IMR-90 (cell line): Measurements from ENCODE around the gene RAD51B. TPM values are rescaled to one million over a fixed set of nuclear protein-coding genes. Genes with fewer than 3 reads are reported as not detected.

Experiments used
- ATAC-seq: fragments of 200-7000 bp; cut with Tn5 transposase; 2 replicates; pipeline ENCODE4 v1.9.1; 2020; ENCODE audit warnings: low read depth, mild to moderate bottlenecking, moderate library complexity
- BruUV-seq: library from RNA; stranded (reverse); fragments of 400-500 nt; replicated peaks from 2 replicates; lab custom pipeline; 2021; lab: Mats Ljungman, UMichigan
- CTCF ChIA-PET: fragments of 300-600 bp; formaldehyde crosslinking; extraction: SDS; loops from one replicate; lab custom pipeline; 2021; ENCODE audit warnings: antibody characterized with exemption; lab: Yijun Ruan, JAX
- POLR2A ChIA-PET: fragments of 300-600 bp; sonication (Branson Sonifier 250); formaldehyde crosslinking; loops from one replicate; lab custom pipeline; 2022; ENCODE audit warnings: antibody characterized with exemption; ENCODE audit not compliant: unreplicated experiment; lab: Charles Lee
- DNase-seq: peaks from one replicate; pipeline ENCODE4 v3.0.0; 2013
- H2AFZ ChIP-seq: replicated peaks from 2 replicates; pipeline ENCODE3; 2013; ENCODE audit warnings: low read length, mild to moderate bottlenecking; ENCODE audit not compliant: poor library complexity
- H2AK5ac ChIP-seq: 2 replicates; pipeline ENCODE4 v1.6.1; 2013; ENCODE audit warnings: low read depth, low read length, inconsistent platforms
- H2AK9ac ChIP-seq: replicated peaks from 2 replicates; pipeline ENCODE3; 2013; ENCODE audit warnings: mild to moderate bottlenecking, low read depth, low read length, moderate library complexity; ENCODE audit not compliant: poor library complexity
- H2BK120ac ChIP-seq: 2 replicates; pipeline ENCODE4 v1.6.1; 2013; ENCODE audit warnings: low read depth, low read length, inconsistent platforms
- H2BK15ac ChIP-seq: 3 replicates; pipeline ENCODE4 v1.6.1; 2013; ENCODE audit warnings: low read depth, low read length, inconsistent platforms
- H2BK20ac ChIP-seq: 2 replicates; pipeline ENCODE4 v1.6.1; 2013; ENCODE audit warnings: low read depth, mild to moderate bottlenecking, inconsistent platforms, low read length, moderate library complexity
- H2BK5ac ChIP-seq: 2 replicates; pipeline ENCODE4 v1.6.1; 2013; ENCODE audit warnings: mild to moderate bottlenecking, low read depth, low read length, inconsistent platforms; ENCODE audit not compliant: poor library complexity, severe bottlenecking
- H3K14ac ChIP-seq: replicated peaks from 2 replicates; pipeline ENCODE4 v1.6.1; 2013; ENCODE audit warnings: low read depth, low read length, inconsistent platforms
- H3K18ac ChIP-seq: 2 replicates; pipeline ENCODE4 v1.6.1; 2013; ENCODE audit warnings: low read depth, low read length, control low read depth
- H3K23ac ChIP-seq: 2 replicates; pipeline ENCODE4 v1.6.1; 2013; ENCODE audit warnings: low read depth, low read length, inconsistent platforms
- H3K27ac ChIP-seq: 2 replicates; pipeline ENCODE4 v1.5.1; 2013; ENCODE audit warnings: mild to moderate bottlenecking, control low read depth, low read length; ENCODE audit not compliant: insufficient read depth
- H3K27me3 ChIP-seq: 2 replicates; pipeline ENCODE4 v1.6.1; 2013; ENCODE audit warnings: low read length; ENCODE audit not compliant: control insufficient read depth, insufficient read depth
- H3K36me3 ChIP-seq: 2 replicates; pipeline ENCODE4 v1.6.1; 2013; ENCODE audit warnings: low read length, mixed read lengths; ENCODE audit not compliant: control insufficient read depth, insufficient read depth
- H3K4ac ChIP-seq: 2 replicates; pipeline ENCODE4 v1.6.1; 2013; ENCODE audit warnings: low read depth, low read length, inconsistent platforms
- H3K4me1 ChIP-seq: 2 replicates; pipeline ENCODE4 v1.6.1; 2013; ENCODE audit warnings: low read length, mixed read lengths; ENCODE audit not compliant: control insufficient read depth, insufficient read depth
- H3K4me2 ChIP-seq: 2 replicates; pipeline ENCODE4 v1.6.1; 2013; ENCODE audit warnings: low read depth, mild to moderate bottlenecking, control low read depth, low read length, moderate library complexity
- H3K4me3 ChIP-seq: 2 replicates; pipeline ENCODE4 v1.5.1; 2013; ENCODE audit warnings: low read depth, mild to moderate bottlenecking, control low read depth, low read length, moderate library complexity; ENCODE audit not compliant: insufficient read depth
- H3K56ac ChIP-seq: 2 replicates; pipeline ENCODE4 v1.6.1; 2013; ENCODE audit warnings: low read length, inconsistent platforms; ENCODE audit not compliant: insufficient read depth; ENCODE audit errors: extremely low read depth
- H3K79me1 ChIP-seq, 2 experiments: 2 replicates each; pipeline ENCODE4 v1.6.1; 2013; ENCODE audit warnings: low read length in 2 of 2, inconsistent platforms in 1 of 2, low read depth in 1 of 2
- H3K9ac ChIP-seq: 2 replicates; pipeline ENCODE4 v1.6.1; 2013; ENCODE audit warnings: low read depth, low read length, control low read depth
- H3K9me1 ChIP-seq: 2 replicates; pipeline ENCODE4 v1.6.1; 2013; ENCODE audit warnings: low read length, inconsistent platforms; ENCODE audit not compliant: insufficient read depth
- H3K9me3 ChIP-seq: 2 replicates; pipeline ENCODE4 v1.6.1; 2013; ENCODE audit warnings: low read length; ENCODE audit not compliant: control insufficient read depth, insufficient read depth
- H4K20me1 ChIP-seq: 2 replicates; pipeline ENCODE4 v1.6.1; 2013; ENCODE audit warnings: low read length, inconsistent platforms; ENCODE audit not compliant: insufficient read depth
- H4K5ac ChIP-seq: 2 replicates; pipeline ENCODE4 v1.6.1; 2013; ENCODE audit warnings: mild to moderate bottlenecking, low read depth, low read length, control low read depth
- H4K8ac ChIP-seq, 2 experiments: 2 replicates each; pipeline ENCODE4 v1.6.1; 2013; ENCODE audit warnings: low read depth in 2 of 2, low read length in 2 of 2, control low read depth in 1 of 2, inconsistent platforms in 1 of 2
- H4K91ac ChIP-seq: 2 replicates; pipeline ENCODE4 v1.6.1; 2013; ENCODE audit warnings: low read depth, low read length, inconsistent platforms; ENCODE audit not compliant: insufficient read depth
- BHLHE40 ChIP-seq: fragments of 150-350 bp; IDR thresholded peaks from 2 replicates; pipeline ENCODE4 v1.6.1; 2016; ENCODE audit warnings: mild to moderate bottlenecking, low read depth, low read length
- CEBPB ChIP-seq: IDR thresholded peaks from 2 replicates; pipeline ENCODE4 v1.6.1; 2012; ENCODE audit warnings: low read depth, low read length, improper control_type of control experiment
- CHD1 ChIP-seq: IDR thresholded peaks from 2 replicates; pipeline ENCODE4 v1.6.1; 2012; ENCODE audit warnings: low read depth, low read length, improper control_type of control experiment
- CTCF ChIP-seq: conservative IDR thresholded peaks from 2 replicates; pipeline ENCODE4 v1.5.1; 2012; ENCODE audit warnings: mild to moderate bottlenecking, low read depth, low read length, improper control_type of control experiment
- ELK1 ChIP-seq: fragments of 150-350 bp; IDR thresholded peaks from 2 replicates; pipeline ENCODE4 v1.6.1; 2016; ENCODE audit warnings: low read depth, mild to moderate bottlenecking, low read length, moderate library complexity, borderline replicate concordance
- FOS ChIP-seq: fragments of 150-350 bp; IDR thresholded peaks from 2 replicates; pipeline ENCODE4 v1.6.1; 2016; ENCODE audit warnings: low read depth, low read length
- MAFK ChIP-seq: IDR thresholded peaks from 2 replicates; pipeline ENCODE4 v1.6.1; 2012; ENCODE audit warnings: low read depth, low read length, improper control_type of control experiment
- MAZ ChIP-seq: IDR thresholded peaks from 2 replicates; pipeline ENCODE4 v1.6.1; 2012; ENCODE audit warnings: low read depth, mild to moderate bottlenecking, low read length, improper control_type of control experiment, moderate library complexity, borderline replicate concordance
- MXI1 ChIP-seq: IDR thresholded peaks from 2 replicates; pipeline ENCODE4 v1.6.1; 2012; ENCODE audit warnings: low read depth, mild to moderate bottlenecking, low read length, moderate library complexity, borderline replicate concordance
- NFE2L2 ChIP-seq: fragments of 150-350 bp; IDR thresholded peaks from 2 replicates; pipeline ENCODE4 v1.6.1; 2016; ENCODE audit warnings: low read depth, mild to moderate bottlenecking, low read length
- POLR2A ChIP-seq: IDR thresholded peaks from 2 replicates; pipeline ENCODE4 v1.6.1; 2012; ENCODE audit warnings: mild to moderate bottlenecking, low read depth, low read length
- RAD21 ChIP-seq: IDR thresholded peaks from 2 replicates; pipeline ENCODE4 v1.6.1; 2012; ENCODE audit warnings: low read length, improper control_type of control experiment
- RCOR1 ChIP-seq: IDR thresholded peaks from 2 replicates; pipeline ENCODE4 v1.6.1; 2012; ENCODE audit warnings: mild to moderate bottlenecking, low read length, improper control_type of control experiment; ENCODE audit not compliant: insufficient replicate concordance
- RFX5 ChIP-seq: IDR thresholded peaks from 2 replicates; pipeline ENCODE4 v1.8.0; 2012; ENCODE audit warnings: low read depth, mild to moderate bottlenecking, low read length, moderate library complexity
- SMC3 ChIP-seq: fragments of 150-350 bp; IDR thresholded peaks from 2 replicates; pipeline ENCODE4 v1.6.1; 2016; ENCODE audit warnings: low read depth, mild to moderate bottlenecking, antibody characterized with exemption, low read length, moderate library complexity
- USF2 ChIP-seq: fragments of 150-350 bp; IDR thresholded peaks from 2 replicates; pipeline ENCODE4 v1.6.1; 2017; ENCODE audit warnings: mild to moderate bottlenecking, antibody characterized with exemption, low read length, low read depth
- WGBS, 2 experiments: methylation state at CpG; one replicate each; pipeline versions ENCODE4 v1.1.5 to v1.1.7; 2013; ENCODE audit warnings: missing lambda C conversion rate in 2 of 2; ENCODE audit not compliant: insufficient read length in 1 of 2; ENCODE audit errors: extremely low coverage in 2 of 2; 5-methylcytosine and 5-hydroxymethylcytosine counted together
- dilution Hi-C: fragments of 300-500 bp; cut with HindIII; formaldehyde crosslinking; loops from one replicate; pipeline ENCODE4 v1.14.3; 2018; ENCODE audit warnings: low sequenced_read_pairs; ENCODE audit not compliant: unreplicated experiment
- in situ Hi-C: fragments of 300-500 bp; cut with MboI; formaldehyde crosslinking; loops from 3 replicates; pipeline ENCODE4 v1.14.3; 2019; ENCODE audit warnings: low sequenced_read_pairs, inconsistent platforms, mixed read lengths
- intact Hi-C: fragments of 100-400 bp; cut with micrococcal nuclease; formaldehyde crosslinking; loops from 2 replicates; pipeline ENCODE4 v1.10.0; 2022
- polyA plus RNA-seq, 3 experiments: library from polyadenylated mRNA; depleted of rRNA; stranded (reverse); fragments of >200 nt; gene quantifications; 2 replicates each; pipeline ENCODE4 v1.2.3, GENCODE V29; 2012; ENCODE audit warnings: low replicate concordance in 1 of 3
- total RNA-seq: library from RNA; depleted of rRNA; stranded (reverse); fragments of >200 nt; gene quantifications from 2 replicates; pipeline ENCODE4 v1.2.3, GENCODE V29; 2012

The RAD51B gene
- total and polyA plus RNA-seq, 2 of the 4 experiments (the other 2 are of a cell fraction): 5.1 to 18.8 TPM

GRCh38 chr14:68623307-68623706 lies 803.7 kb downstream of the RAD51B start:
- no peak for ATAC-seq
- peak overlapping the region; percentile 4 for H2AFZ ChIP-seq
- no peak overlapping the region for H3K4me2 ChIP-seq
- TF ChIP-seq MAZ (no peak), USF2 (no peak), POLR2A (no peak), CEBPB (no peak), FOS (no peak), RCOR1 (no peak), SMC3 (no peak), NFE2L2 (no peak), MXI1 (no peak), ELK1 (no peak), RFX5 (no peak), MAFK (no peak), CHD1 (no peak), BHLHE40 (no peak), CTCF (no peak), RAD21 (no peak)
- H3K18ac ChIP-seq: no peak overlapping the region
- no CpG with 5 or more reads among the region's 3 CpGs for WGBS, 2 experiments
- H2BK20ac ChIP-seq: no peak overlapping the region
- H3K27ac ChIP-seq: no peak overlapping the region
- no peaks in the 10 kb centered on the region for H4K20me1 ChIP-seq
- no peak overlapping the region for H3K9ac ChIP-seq
- H3K56ac ChIP-seq: no peak overlapping the region
- no peak overlapping the region for H2AK9ac ChIP-seq
- H4K5ac ChIP-seq: no peak overlapping the region
- no peaks in the 10 kb centered on the region for H3K36me3 ChIP-seq
- H3K23ac ChIP-seq: peak overlapping the region; percentile 63; the same call in 1 of the 2 replicates
- H3K9me3 ChIP-seq: no peaks in the 10 kb centered on the region; the same call in 1 of the 2 replicates
- H3K14ac ChIP-seq: no peak overlapping the region
- POLR2A ChIA-PET: no interaction called here
- peak overlapping the region; percentile 44; the same call in 1 of the 2 replicates for H3K4ac ChIP-seq
- no peak overlapping the region for H3K4me3 ChIP-seq
- DNase-seq: no peak
- peaks cover 8% of the 10 kb centered on the region; the same call in 1 of the 2 replicates for H3K9me1 ChIP-seq
- no peak overlapping the region for H2BK5ac ChIP-seq
- H4K8ac ChIP-seq: no peak overlapping the region
- 0 out of 2 replicates have a peak overlapping the region, but pooled peaks have one; percentile 9 for H2AK5ac ChIP-seq
- no peak overlapping the region for H4K91ac ChIP-seq
- dilution Hi-C loops (no loop called here), in situ Hi-C loops (no loop called here), intact Hi-C loops (no loop called here)
- H3K4me1 ChIP-seq: peaks cover 9% of the 10 kb centered on the region; the same call in 1 of the 2 replicates
- H3K79me1 ChIP-seq: no peaks in the 10 kb centered on the region
- CTCF ChIA-PET: no interaction called here
- no peaks in the 10 kb centered on the region for H3K27me3 ChIP-seq
- H2BK15ac ChIP-seq: peak overlapping the region; percentile 38; the same call in 2 of the 3 replicates
- no TSS peak for BruUV-seq
- H2BK120ac ChIP-seq: no peak overlapping the region
